Activated naive CD8-positive, alpha-beta T cell (primary cell): ENCODE measurements around the gene NRBF2.
A peak's percentile ranks its signal among the peaks of the same experiment; 100 is the strongest.
"Not testable (repeated sequence)": the region's sequence is repeated elsewhere in the genome, so short reads cannot be mapped to it uniquely, and the experiment has no call there.

Experiments
- H3K27ac Mint-ChIP-seq: one replicate; pipeline ENCODE4 v1.8.0; 2021; ENCODE audit warnings: mixed read lengths
- H3K27me3 Mint-ChIP-seq: one replicate; pipeline ENCODE4 v1.8.0; 2021; ENCODE audit warnings: mixed read lengths
- H3K36me3 Mint-ChIP-seq: one replicate; pipeline ENCODE4 v1.8.0; 2021; ENCODE audit warnings: mixed read lengths
- H3K4me1 Mint-ChIP-seq: one replicate; pipeline ENCODE4 v1.8.0; 2021; ENCODE audit warnings: low read depth, mixed read lengths
- H3K4me3 Mint-ChIP-seq: one replicate; pipeline ENCODE4 v1.8.0; 2021; ENCODE audit warnings: mild to moderate bottlenecking, mixed read lengths
- H3K9me3 Mint-ChIP-seq: one replicate; pipeline ENCODE4 v1.8.0; 2021; ENCODE audit warnings: low read depth, mixed read lengths

Gene NRBF2

GRCh38 chr10:63140077-63140476 lies 6.9 kb downstream of the NRBF2 start:
- Mint-ChIP-seq H3K27me3 (no peaks in the 10 kb centered on the region), H3K4me1 (peaks cover 73% of the 10 kb centered on the region), H3K9me3 (no peaks in the 10 kb centered on the region), H3K4me3 (no peak overlapping the region), H3K27ac (no peak overlapping the region), H3K36me3 (peaks cover 7% of the 10 kb centered on the region)

GRCh38 chr10:63142136-63142535 lies 9.0 kb downstream of the NRBF2 start:
- H3K36me3 Mint-ChIP-seq: peaks cover 11% of the 10 kb centered on the region
- no peak overlapping the region for H3K27ac Mint-ChIP-seq
- no peaks in the 10 kb centered on the region for H3K9me3 Mint-ChIP-seq
- H3K4me1 Mint-ChIP-seq: peaks cover 73% of the 10 kb centered on the region
- no peak overlapping the region for H3K4me3 Mint-ChIP-seq
- no peaks in the 10 kb centered on the region for H3K27me3 Mint-ChIP-seq

GRCh38 chr10:63143987-63144386 lies 10.9 kb downstream of the NRBF2 start:
- no peaks in the 10 kb centered on the region for H3K27me3 Mint-ChIP-seq
- H3K9me3 Mint-ChIP-seq: no peaks in the 10 kb centered on the region
- H3K4me3 Mint-ChIP-seq: no peak overlapping the region
- peak overlapping the region; percentile 71 for H3K27ac Mint-ChIP-seq
- H3K36me3 Mint-ChIP-seq: peaks cover 16% of the 10 kb centered on the region
- H3K4me1 Mint-ChIP-seq: peaks cover 69% of the 10 kb centered on the region

- H3K36me3 Mint-ChIP-seq: peaks cover 18% of the 10 kb centered on the region
- no peaks in the 10 kb centered on the region for H3K27me3 Mint-ChIP-seq
- H3K4me3 Mint-ChIP-seq: no peak overlapping the region
- peaks cover 60% of the 10 kb centered on the region for H3K4me1 Mint-ChIP-seq
- H3K27ac Mint-ChIP-seq: peak overlapping the region; percentile 43
- H3K9me3 Mint-ChIP-seq: no peaks in the 10 kb centered on the region
These were observed 12.7 kb downstream of the NRBF2 start for GRCh38 chr10:63145782-63146181.

GRCh38 chr10:63146503-63146902 lies 13.4 kb downstream of the NRBF2 start:
- H3K27ac Mint-ChIP-seq: no peak overlapping the region
- peaks cover 56% of the 10 kb centered on the region for H3K4me1 Mint-ChIP-seq

GRCh38 chr10:63150745-63151144 lies 17.6 kb downstream of the NRBF2 start:
- H3K9me3 Mint-ChIP-seq: no peaks in the 10 kb centered on the region
- H3K4me1 Mint-ChIP-seq: peaks cover 22% of the 10 kb centered on the region
- H3K27ac Mint-ChIP-seq: peak overlapping the region; percentile 10
- H3K36me3 Mint-ChIP-seq: peaks cover 10% of the 10 kb centered on the region
- no peak overlapping the region for H3K4me3 Mint-ChIP-seq
- no peaks in the 10 kb centered on the region for H3K27me3 Mint-ChIP-seq

More at GRCh38 chr10:63146503-63146902, 13.4 kb downstream of the NRBF2 start:
- Mint-ChIP-seq H3K9me3 (no peaks in the 10 kb centered on the region), H3K36me3 (peaks cover 18% of the 10 kb centered on the region), H3K27me3 (no peaks in the 10 kb centered on the region), H3K4me3 (no peak overlapping the region)

GRCh38 chr10:63153868-63154545 lies 20.9 kb downstream of the NRBF2 start:
- H3K36me3 Mint-ChIP-seq, H3K27ac Mint-ChIP-seq, H3K4me3 Mint-ChIP-seq, H3K4me1 Mint-ChIP-seq, H3K27me3 Mint-ChIP-seq, H3K9me3 Mint-ChIP-seq: not testable (repeated sequence)

GRCh38 chr10:63154546-63155387 lies 21.6 kb downstream of the NRBF2 start:
- Mint-ChIP-seq H3K4me3 (no peak overlapping the region), H3K36me3 (no peaks in the 10 kb centered on the region), H3K27me3 (no peaks in the 10 kb centered on the region), H3K9me3 (no peaks in the 10 kb centered on the region), H3K4me1 (peaks cover 1% of the 10 kb centered on the region), H3K27ac (peak overlapping the region; percentile 54)

- H3K27ac Mint-ChIP-seq: peak overlapping the region; percentile 54
- no peaks in the 10 kb centered on the region for H3K9me3 Mint-ChIP-seq
- H3K4me3 Mint-ChIP-seq: no peak overlapping the region
- H3K4me1 Mint-ChIP-seq: peaks cover 1% of the 10 kb centered on the region
- H3K36me3 Mint-ChIP-seq: no peaks in the 10 kb centered on the region
- H3K27me3 Mint-ChIP-seq: no peaks in the 10 kb centered on the region
These were observed 22.4 kb downstream of the NRBF2 start for GRCh38 chr10:63155388-63156020.

GRCh38 chr10:63156236-63156635 lies 23.1 kb downstream of the NRBF2 start:
- Mint-ChIP-seq H3K4me1 (no peaks in the 10 kb centered on the region), H3K27ac (peak overlapping the region; percentile 34), H3K9me3 (no peaks in the 10 kb centered on the region), H3K27me3 (no peaks in the 10 kb centered on the region), H3K4me3 (no peak overlapping the region), H3K36me3 (no peaks in the 10 kb centered on the region)

GRCh38 chr10:63157845-63158624 lies 24.9 kb downstream of the NRBF2 start:
- Mint-ChIP-seq H3K4me1 (peaks cover 6% of the 10 kb centered on the region), H3K27me3 (no peaks in the 10 kb centered on the region), H3K9me3 (no peaks in the 10 kb centered on the region), H3K4me3 (no peak overlapping the region), H3K27ac (no peak overlapping the region), H3K36me3 (no peaks in the 10 kb centered on the region)

- Mint-ChIP-seq H3K4me1 (peaks cover 6% of the 10 kb centered on the region), H3K9me3 (no peaks in the 10 kb centered on the region), H3K27ac (peak overlapping the region; percentile 30), H3K36me3 (peaks cover 2% of the 10 kb centered on the region), H3K27me3 (no peaks in the 10 kb centered on the region), H3K4me3 (no peak overlapping the region)
These were observed 28.5 kb downstream of the NRBF2 start for GRCh38 chr10:63161592-63161991.

GRCh38 chr10:63164166-63164623 lies 31.1 kb downstream of the NRBF2 start:
- Mint-ChIP-seq H3K36me3 (peaks cover 5% of the 10 kb centered on the region), H3K27ac (peak overlapping the region; percentile 10), H3K4me1 (peaks cover 14% of the 10 kb centered on the region), H3K4me3 (no peak overlapping the region), H3K9me3 (no peaks in the 10 kb centered on the region), H3K27me3 (no peaks in the 10 kb centered on the region)

GRCh38 chr10:63165249-63165648 lies 32.1 kb downstream of the NRBF2 start:
- Mint-ChIP-seq H3K27me3 (no peaks in the 10 kb centered on the region), H3K4me1 (peaks cover 18% of the 10 kb centered on the region), H3K9me3 (no peaks in the 10 kb centered on the region), H3K27ac (no peak overlapping the region), H3K36me3 (peaks cover 5% of the 10 kb centered on the region), H3K4me3 (no peak overlapping the region)
